H1 (cell line): ENCODE results near the gene RABGGTA. TPM values are rescaled to one million over a fixed set of nuclear protein-coding genes. Genes with fewer than 3 reads are reported as not detected.

Source experiments
- CTCF ChIA-PET: fragments of 300-600 bp; sonication (Branson Sonifier 250); formaldehyde crosslinking; loops from one replicate; lab custom pipeline; 2021; ENCODE audit not compliant: partially characterized antibody; lab: Charles Lee
- POLR2A ChIA-PET: fragments of 300-600 bp; sonication (Branson Sonifier 250); formaldehyde crosslinking; loops from one replicate; lab custom pipeline; 2021; ENCODE audit warnings: inconsistent platforms; ENCODE audit not compliant: partially characterized antibody; lab: Charles Lee
- DNase-seq, 2 experiments: peaks; one replicate each; pipeline versions ENCODE4 v3.0.0 to v3.0.0-alpha.2; 2010 to 2022; ENCODE audit warnings: low spot score in 2 of 2, low read depth in 1 of 2, mixed read lengths in 1 of 2
- FAIRE-seq: peaks from 2 replicates; lab custom pipeline; 2011; peaks lifted over from hg19 to GRCh38; lab: Jason Lieb, UNC
- H2AFZ ChIP-seq: 2 replicates; pipeline ENCODE4 v1.8.1; 2012; ENCODE audit warnings: low read length, inconsistent platforms
- H2AK5ac ChIP-seq: 2 replicates; pipeline ENCODE4 v1.6.1; 2013; ENCODE audit warnings: low read depth, low read length
- H2BK120ac ChIP-seq: replicated peaks from 2 replicates; pipeline ENCODE3; 2013; ENCODE audit warnings: low read depth, low read length, inconsistent platforms
- H2BK12ac ChIP-seq: 2 replicates; pipeline ENCODE4 v1.6.1; 2013; ENCODE audit warnings: low read depth, low read length
- H2BK15ac ChIP-seq: 2 replicates; pipeline ENCODE4 v1.6.1; 2013; ENCODE audit warnings: low read length
- H2BK20ac ChIP-seq: 2 replicates; pipeline ENCODE4 v1.6.1; 2013; ENCODE audit warnings: low read length
- H2BK5ac ChIP-seq: 2 replicates; pipeline ENCODE4 v1.6.1; 2013; ENCODE audit warnings: low read depth, low read length
- H3K14ac ChIP-seq: 2 replicates; pipeline ENCODE4 v1.6.1; 2013; ENCODE audit warnings: inconsistent platforms; ENCODE audit not compliant: insufficient read length
- H3K18ac ChIP-seq: 2 replicates; pipeline ENCODE4 v1.6.1; 2013; ENCODE audit warnings: low read length; ENCODE audit errors: extremely low read depth
- H3K23ac ChIP-seq: 2 replicates; pipeline ENCODE4 v1.6.1; 2013; ENCODE audit warnings: inconsistent platforms; ENCODE audit not compliant: insufficient read length
- H3K23me2 ChIP-seq: 2 replicates; pipeline ENCODE4 v1.6.1; 2013; ENCODE audit warnings: low read depth, low read length
- H3K27ac ChIP-seq: 2 replicates; pipeline ENCODE4 v1.6.1; 2011; ENCODE audit warnings: low read depth, low read length, inconsistent platforms
- H3K27me3 ChIP-seq, 4 experiments: replicated peaks in 1 of 4; 1 replicate in 1 of 4; 2 replicates in 3 of 4; pipeline versions ENCODE4 v1.6.1 to v1.8.1; 2011 to 2013; ENCODE audit warnings: low read length in 3 of 4, mild to moderate bottlenecking in 3 of 4, inconsistent platforms in 2 of 4, mixed read lengths in 2 of 4, moderate library complexity in 1 of 4; ENCODE audit not compliant: control insufficient read depth in 3 of 4, insufficient read depth in 3 of 4; ENCODE audit errors: extremely low read depth in 1 of 4
- H3K36me3 ChIP-seq, 4 experiments: 2 replicates each; pipeline versions ENCODE4 v1.6.1 to v1.8.1; 2011 to 2013; ENCODE audit warnings: mild to moderate bottlenecking in 4 of 4, low read length in 3 of 4, moderate library complexity in 2 of 4, control low read depth in 1 of 4, inconsistent platforms in 1 of 4; ENCODE audit not compliant: insufficient read depth in 4 of 4, control insufficient read depth in 2 of 4
- H3K4ac ChIP-seq: replicated peaks from 2 replicates; pipeline ENCODE3; 2013; ENCODE audit warnings: low read length, low read depth, mixed read lengths, inconsistent platforms; ENCODE audit not compliant: insufficient read length
- H3K4me1 ChIP-seq, 4 experiments: replicated peaks in 1 of 4; 1 replicate in 1 of 4; 2 replicates in 3 of 4; pipeline versions ENCODE4 v1.6.1 to v1.8.1; 2011 to 2013; ENCODE audit warnings: low read length in 3 of 4, inconsistent platforms in 2 of 4, mixed read lengths in 1 of 4; ENCODE audit not compliant: insufficient read depth in 4 of 4, control insufficient read depth in 3 of 4
- H3K4me2 ChIP-seq, 2 experiments: 2 replicates each; pipeline versions ENCODE4 v1.6.1 to v1.8.1; 2011 to 2013; ENCODE audit warnings: low read depth in 2 of 2, low read length in 2 of 2, control low read depth in 1 of 2, inconsistent platforms in 1 of 2, mild to moderate bottlenecking in 1 of 2; ENCODE audit not compliant: insufficient read depth in 1 of 2
- H3K4me3 ChIP-seq, 4 experiments: fragments of 200-600, 300-600 bp in 1 of 4; sonication (generic), shearing (Covaris generic), sonication (Bioruptor Twin) in 1 of 4; 2 replicates each; pipeline versions ENCODE4 v1.5.1 to v1.8.1; 2011 to 2016; ENCODE audit warnings: low read length in 4 of 4, low read depth in 3 of 4, control low read depth in 2 of 4, inconsistent platforms in 2 of 4, mild to moderate bottlenecking in 2 of 4, mixed read lengths in 1 of 4, moderate library complexity in 1 of 4; ENCODE audit not compliant: insufficient read depth in 2 of 4; ENCODE audit errors: extremely low read depth in 1 of 4
- H3K56ac ChIP-seq: replicated peaks from 2 replicates; pipeline ENCODE3; 2013; ENCODE audit warnings: low read depth, mild to moderate bottlenecking, mixed read lengths, low read length, inconsistent platforms; ENCODE audit not compliant: insufficient read length
- H3K79me1 ChIP-seq: 2 replicates; pipeline ENCODE4 v1.6.1; 2013; ENCODE audit warnings: low read depth, low read length, control low read depth
- H3K79me2 ChIP-seq, 2 experiments: 2 replicates each; pipeline versions ENCODE4 v1.6.1 to v1.8.1; 2012 to 2013; ENCODE audit warnings: low read length in 2 of 2, mild to moderate bottlenecking in 2 of 2, inconsistent platforms in 1 of 2; ENCODE audit not compliant: insufficient read depth in 2 of 2, control insufficient read depth in 1 of 2
- H3K9ac ChIP-seq, 4 experiments: replicated peaks in 1 of 4; 1 replicate in 1 of 4; 2 replicates in 3 of 4; pipeline versions ENCODE4 v1.6.1 to v1.8.1; 2011 to 2013; ENCODE audit warnings: low read depth in 3 of 4, low read length in 3 of 4, control low read depth in 2 of 4, mild to moderate bottlenecking in 2 of 4, moderate library complexity in 2 of 4, inconsistent platforms in 1 of 4; ENCODE audit errors: extremely low read depth in 1 of 4
- H3K9me3 ChIP-seq, 2 experiments: 2 replicates each; pipeline versions ENCODE4 v1.6.1 to v1.8.1; 2012 to 2013; ENCODE audit warnings: mild to moderate bottlenecking in 2 of 2, moderate library complexity in 2 of 2, control low read depth in 1 of 2, inconsistent platforms in 1 of 2, low read depth in 1 of 2, low read length in 1 of 2, mixed read lengths in 1 of 2; ENCODE audit not compliant: insufficient read depth in 2 of 2
- H4K20me1 ChIP-seq, 2 experiments: replicated peaks in 1 of 2; 2 replicates each; pipeline versions ENCODE3 to v1.8.1; 2011 to 2013; ENCODE audit warnings: inconsistent platforms in 2 of 2, low read length in 2 of 2, mild to moderate bottlenecking in 1 of 2; ENCODE audit not compliant: insufficient read depth in 2 of 2, control insufficient read depth in 1 of 2
- H4K5ac ChIP-seq: 2 replicates; pipeline ENCODE4 v1.6.1; 2013; ENCODE audit warnings: low read length, low read depth, mixed read lengths, inconsistent platforms; ENCODE audit not compliant: insufficient read length
- H4K8ac ChIP-seq: 2 replicates; pipeline ENCODE4 v1.8.0; 2013; ENCODE audit warnings: mild to moderate bottlenecking, moderate library complexity, low read length, inconsistent platforms; ENCODE audit not compliant: insufficient read depth; ENCODE audit errors: extremely low read depth
- H4K91ac ChIP-seq: replicated peaks from 2 replicates; pipeline ENCODE3; 2013; ENCODE audit warnings: low read length, mixed read lengths, inconsistent platforms; ENCODE audit not compliant: insufficient read length
- KDM1A ChIP-seq: fragments of 200-600, 300-600 bp; sonication (generic); IDR thresholded peaks from 2 replicates; pipeline ENCODE4 v1.7.1; 2016; ENCODE audit warnings: mild to moderate bottlenecking, low read length, borderline replicate concordance
- POLR2A ChIP-seq, 2 experiments: IDR thresholded peaks; 1 replicate in 1 of 2; 2 replicates in 1 of 2; pipeline ENCODE4 v1.6.1; 2011; ENCODE audit warnings: low read depth in 2 of 2, low read length in 2 of 2, mild to moderate bottlenecking in 2 of 2; ENCODE audit errors: control extremely low read depth in 1 of 2
- RAD21 ChIP-seq, 2 experiments: IDR thresholded peaks in 1 of 2; conservative IDR thresholded peaks in 1 of 2; 2 replicates each; pipeline ENCODE4 v1.6.1; 2011; ENCODE audit warnings: low read depth in 2 of 2, low read length in 2 of 2, improper control_type of control experiment in 1 of 2, inconsistent platforms in 1 of 2, mild to moderate bottlenecking in 1 of 2, moderate library complexity in 1 of 2
- TAF7 ChIP-seq: optimal IDR thresholded peaks from 2 replicates; pipeline ENCODE3; 2011; ENCODE audit warnings: low read depth, mild to moderate bottlenecking, inconsistent platforms, low read length, moderate library complexity, borderline replicate concordance
- TBP ChIP-seq: IDR thresholded peaks from 2 replicates; pipeline ENCODE4 v1.6.1; 2011; ENCODE audit warnings: low read depth, low read length, improper control_type of control experiment
- WGBS, 2 experiments: shearing (Covaris generic) in 1 of 2; methylation state at CpG; one replicate each; pipeline versions ENCODE4 v1.1.6 to v1.1.7; 2013 to 2015; ENCODE audit warnings: low lambda C conversion rate in 2 of 2, mixed read lengths in 2 of 2, inconsistent platforms in 1 of 2, low coverage in 1 of 2, missing lambda C conversion rate in 1 of 2; ENCODE audit not compliant: insufficient replicate concordance in 2 of 2, insufficient coverage in 1 of 2, insufficient read length in 1 of 2; ENCODE audit errors: extremely low coverage in 1 of 2, missing lambda C conversion rate in 1 of 2; 5-methylcytosine and 5-hydroxymethylcytosine counted together
- polyA plus RNA-seq, 7 experiments: library from polyadenylated mRNA; depleted of rRNA in 3 of 7; stranded (reverse) in 5 of 7; unstranded in 2 of 7; fragments of >200 nt in 5 of 7; fragments of 200-250 nt in 2 of 7; gene quantifications; 1 replicate in 5 of 7; 2 replicates in 1 of 7; 4 replicates in 1 of 7; pipeline versions ENCODE4 v1.2.1 to v1.2.3, GENCODE V29; 2011 to 2013; ENCODE audit warnings: missing spikeins in 2 of 7, mixed read lengths in 2 of 7
- total RNA-seq: library from RNA; stranded (reverse); fragmentation: NEBNext Ultra II Directional; extraction: Animal tissue kit (Norgen Biotek cat#: 25700); gene quantifications from 2 replicates; pipeline ENCODE4 v1.2.1, GENCODE V29; 2021

RABGGTA gene
- total and polyA plus RNA-seq, 2 of the 8 experiments (the other 6 are each of a cell fraction or from before 2014, with no cell fraction given): 16.0 to 49.8 TPM

DNA sequence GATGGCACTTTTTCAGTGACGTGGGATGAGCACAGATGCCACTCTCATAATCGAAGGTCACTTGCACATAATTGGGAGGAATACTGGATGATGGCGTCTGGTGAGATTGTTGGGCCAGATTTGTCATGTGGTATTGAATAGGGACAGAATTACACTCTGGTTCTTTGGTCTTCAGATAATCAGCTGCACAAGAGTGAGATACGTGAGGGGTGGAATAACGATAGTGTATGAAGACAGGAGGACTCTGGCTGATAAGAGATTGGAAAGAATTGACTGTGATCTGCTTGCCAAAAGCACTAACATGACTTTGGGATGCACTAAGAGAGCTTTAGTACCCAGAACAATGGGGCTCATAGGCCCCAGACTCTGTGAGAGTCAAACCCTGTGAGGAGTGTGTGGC is 7.0 kb upstream of the RABGGTA start:
- Histone ChIP-seq H4K5ac (no peak overlapping the region), H3K23me2 (no peaks in the 10 kb centered on the region), H3K56ac (no peak overlapping the region), H3K79me1 (no peaks in the 10 kb centered on the region), H3K79me2 (no peaks in the 10 kb centered on the region), H3K23ac (no peak overlapping the region), H3K4ac (no peak overlapping the region), H3K4me3 (no peak overlapping the region), H3K9me3 (no peaks in the 10 kb centered on the region), H2BK15ac (no peak overlapping the region), H3K9ac (no peak overlapping the region), H2AK5ac (no peak overlapping the region)
- DNase-seq: no peak
- WGBS, 2 experiments: 92% methylated on average over 5 of the region's 5 CpGs; no CpG with 5 or more reads in 1 of the 2 experiments
- no peak for TF ChIP-seq POLR2A (IDR thresholded peaks at IDR 0.05; ENCODE audit: control extremely low read depth in 1 of 2, low read depth in 2 of 2, low read length in 2 of 2)
- TF ChIP-seq RAD21 (IDR thresholded peaks at IDR 0.05 in 1 of 2, conservative IDR thresholded peaks at IDR 0.05 in 1 of 2; ENCODE audit: low read depth in 2 of 2, low read length in 2 of 2): no peak
- no peak for TF ChIP-seq KDM1A
- TF ChIP-seq TBP: no peak
- no peak for TF ChIP-seq TAF7
- TF ChIP-seq, all 59 proteins: peak for 0
- H2BK5ac ChIP-seq: no peak overlapping the region
- no peak overlapping the region for H2BK120ac ChIP-seq
- no peak overlapping the region for H3K27ac ChIP-seq
- H2AFZ ChIP-seq: no peak overlapping the region
- no peaks in the 10 kb centered on the region for H3K36me3 ChIP-seq
- no peak overlapping the region for H3K4me2 ChIP-seq
- H2BK12ac ChIP-seq: no peak overlapping the region
- H2BK20ac ChIP-seq: no peak overlapping the region
- no peak overlapping the region for H3K14ac ChIP-seq
- FAIRE-seq: no peak
- H4K8ac ChIP-seq: no peak overlapping the region
- no peak overlapping the region for H3K18ac ChIP-seq
- H4K91ac ChIP-seq: no peak overlapping the region
- CTCF ChIA-PET: interaction anchor here (1.0 to 11.5 kb wide), 6 partner anchors 13 to 51 kb away, joined by 3 to 137 read pairs (median 3); partner anchors contain the start of genes DHRS1, NOP9 and TINF2
- H3K27me3 ChIP-seq: no peaks in the 10 kb centered on the region
- POLR2A ChIA-PET: interaction anchor here (0.7 to 2.3 kb wide), 4 partner anchors 10 to 102 kb away, joined by 3 to 9 read pairs (median 6); no protein-coding TSS in a partner anchor
- peaks cover 0 to 3% of the 10 kb centered on the region in 2 experiments for H4K20me1 ChIP-seq
- H3K4me1 ChIP-seq: no peaks in the 10 kb centered on the region
